DND-41 (cell line): Measurements from ENCODE around the gene DMAP1.

Experiments used
- ATAC-seq: fragments of 200-7000 bp; cut with Tn5 transposase; 3 replicates; pipeline ENCODE4 v1.9.1; 2021; ENCODE audit warnings: low read depth; ENCODE audit not compliant: insufficient read depth
- DNase-seq: peaks from one replicate; pipeline ENCODE4 v3.0.0-alpha.2; 2020
- H2AFZ ChIP-seq: 2 replicates; pipeline ENCODE4 v1.6.0; 2012; ENCODE audit warnings: low read depth, low read length
- H3K27ac ChIP-seq: 2 replicates; pipeline ENCODE4 v1.5.1; 2012; ENCODE audit warnings: low read length, inconsistent platforms
- H3K27me3 ChIP-seq: fragments of 200-600 bp; sonication (generic); 2 replicates; pipeline ENCODE4 v1.6.0; 2012; ENCODE audit warnings: low read length, mild to moderate bottlenecking, inconsistent platforms; ENCODE audit not compliant: insufficient read depth, poor library complexity
- H3K36me3 ChIP-seq: 2 replicates; pipeline ENCODE4 v1.5.1; 2012; ENCODE audit warnings: low read length, inconsistent platforms; ENCODE audit not compliant: insufficient read depth
- H3K4me1 ChIP-seq: 2 replicates; pipeline ENCODE4 v1.5.1; 2012; ENCODE audit warnings: mild to moderate bottlenecking, low read length; ENCODE audit not compliant: insufficient read depth
- H3K4me2 ChIP-seq: 2 replicates; pipeline ENCODE4 v1.6.0; 2012; ENCODE audit warnings: mild to moderate bottlenecking, moderate library complexity, low read length, inconsistent platforms; ENCODE audit not compliant: insufficient read depth
- H3K4me3 ChIP-seq, 2 experiments: fragments of 200-600 bp in 1 of 2; shearing (Covaris generic) in 1 of 2; 2 replicates each; pipeline ENCODE4 v1.5.1; 2012 to 2016; ENCODE audit warnings: inconsistent platforms in 2 of 2, low read length in 2 of 2, mild to moderate bottlenecking in 2 of 2, low read depth in 1 of 2, moderate library complexity in 1 of 2
- H3K79me2 ChIP-seq: 2 replicates; pipeline ENCODE4 v1.6.0; 2012; ENCODE audit warnings: low read length, inconsistent platforms; ENCODE audit not compliant: insufficient read depth
- H3K9ac ChIP-seq: 2 replicates; pipeline ENCODE4 v1.6.0; 2012; ENCODE audit warnings: low read depth, mild to moderate bottlenecking, inconsistent platforms, low read length, moderate library complexity
- H3K9me3 ChIP-seq: 2 replicates; pipeline ENCODE4 v1.5.1; 2012; ENCODE audit warnings: low read length, moderate library complexity, mild to moderate bottlenecking, inconsistent platforms; ENCODE audit not compliant: insufficient read depth, severe bottlenecking
- H4K20me1 ChIP-seq: 2 replicates; pipeline ENCODE4 v1.6.0; 2012; ENCODE audit warnings: low read length; ENCODE audit not compliant: insufficient read depth
- EZH2 ChIP-seq: IDR thresholded peaks from 3 replicates; pipeline ENCODE4 v1.6.1; 2012; ENCODE audit warnings: borderline replicate concordance, low read depth, mild to moderate bottlenecking, moderate library complexity, low read length, inconsistent platforms; ENCODE audit not compliant: severe bottlenecking
- TF ChIP-seq, protein P1 (sequence below): IDR thresholded peaks from 2 replicates; pipeline ENCODE4 v1.5.1; 2012; ENCODE audit warnings: borderline replicate concordance, low read length, moderate library complexity, mild to moderate bottlenecking; ENCODE audit not compliant: poor library complexity, severe bottlenecking; ENCODE audit errors: extremely low read depth

The DMAP1 gene

DNA sequence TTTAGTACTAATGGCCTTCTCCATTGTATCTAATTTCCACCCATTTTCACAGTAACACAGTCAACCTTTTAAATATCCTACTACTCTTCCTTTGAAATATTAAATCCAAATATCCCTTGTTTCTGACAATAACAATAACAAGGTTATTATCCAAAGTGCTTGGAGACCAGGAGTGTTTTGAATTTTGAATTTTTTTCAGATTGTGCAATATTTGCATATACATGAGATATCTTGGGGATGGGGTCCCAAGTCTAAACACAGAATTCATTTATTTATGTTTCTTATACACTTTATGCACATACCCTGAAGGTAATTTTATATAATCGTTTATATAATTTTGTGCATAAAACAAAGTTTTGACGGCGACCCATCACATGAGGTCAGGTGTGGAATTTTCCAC lies 17.5 kb downstream of the DMAP1 start:
- no peak overlapping the region for H3K9ac ChIP-seq
- no peaks in the 10 kb centered on the region for H3K9me3 ChIP-seq
- H2AFZ ChIP-seq, result no peak overlapping the region
- H3K4me2 ChIP-seq, result no peak overlapping the region
- H3K27me3 ChIP-seq, result no peaks in the 10 kb centered on the region
- H3K27ac ChIP-seq, result no peak overlapping the region
- H3K36me3 ChIP-seq, result peaks cover 15% of the 10 kb centered on the region
- H3K4me3 ChIP-seq, result no peak overlapping the region
- H4K20me1 ChIP-seq, result no peaks in the 10 kb centered on the region
- no peak for DNase-seq
- ATAC-seq, result no peak
- H3K79me2 ChIP-seq, result no peaks in the 10 kb centered on the region
- TF ChIP-seq, protein P1, sequence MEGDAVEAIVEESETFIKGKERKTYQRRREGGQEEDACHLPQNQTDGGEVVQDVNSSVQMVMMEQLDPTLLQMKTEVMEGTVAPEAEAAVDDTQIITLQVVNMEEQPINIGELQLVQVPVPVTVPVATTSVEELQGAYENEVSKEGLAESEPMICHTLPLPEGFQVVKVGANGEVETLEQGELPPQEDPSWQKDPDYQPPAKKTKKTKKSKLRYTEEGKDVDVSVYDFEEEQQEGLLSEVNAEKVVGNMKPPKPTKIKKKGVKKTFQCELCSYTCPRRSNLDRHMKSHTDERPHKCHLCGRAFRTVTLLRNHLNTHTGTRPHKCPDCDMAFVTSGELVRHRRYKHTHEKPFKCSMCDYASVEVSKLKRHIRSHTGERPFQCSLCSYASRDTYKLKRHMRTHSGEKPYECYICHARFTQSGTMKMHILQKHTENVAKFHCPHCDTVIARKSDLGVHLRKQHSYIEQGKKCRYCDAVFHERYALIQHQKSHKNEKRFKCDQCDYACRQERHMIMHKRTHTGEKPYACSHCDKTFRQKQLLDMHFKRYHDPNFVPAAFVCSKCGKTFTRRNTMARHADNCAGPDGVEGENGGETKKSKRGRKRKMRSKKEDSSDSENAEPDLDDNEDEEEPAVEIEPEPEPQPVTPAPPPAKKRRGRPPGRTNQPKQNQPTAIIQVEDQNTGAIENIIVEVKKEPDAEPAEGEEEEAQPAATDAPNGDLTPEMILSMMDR, result no peak
- no peak for TF ChIP-seq EZH2
- H3K4me1 ChIP-seq, result no peaks in the 10 kb centered on the region

DNA sequence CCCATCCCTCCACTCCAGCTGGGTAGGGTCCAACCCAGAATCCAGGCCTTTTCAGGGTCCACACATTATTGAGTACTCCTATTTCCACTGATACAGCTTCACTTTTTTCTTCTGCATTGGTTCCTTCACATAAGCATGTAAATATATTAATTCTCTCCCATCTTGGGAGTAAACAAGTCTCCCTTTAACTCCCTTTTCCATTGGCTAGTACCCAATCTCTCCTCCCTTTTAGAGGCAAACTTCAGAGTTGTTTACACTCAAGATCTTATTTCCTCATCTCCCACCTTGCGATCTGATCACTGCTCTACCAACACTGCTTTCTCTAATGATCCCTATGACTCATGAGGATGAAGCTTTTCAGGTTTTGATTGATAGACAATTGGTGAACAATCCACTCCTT lies 20.3 kb downstream of the DMAP1 start:
- Histone ChIP-seq H2AFZ (no peak overlapping the region), H3K4me1 (no peaks in the 10 kb centered on the region), H3K9ac (no peak overlapping the region), H4K20me1 (no peaks in the 10 kb centered on the region), H3K4me3 (no peak overlapping the region), H3K9me3 (no peaks in the 10 kb centered on the region), H3K79me2 (no peaks in the 10 kb centered on the region), H3K27ac (no peak overlapping the region), H3K4me2 (no peak overlapping the region), H3K36me3 (peaks cover 20% of the 10 kb centered on the region), H3K27me3 (no peaks in the 10 kb centered on the region)
- no peak for DNase-seq
- ATAC-seq, result no peak
- TF ChIP-seq EZH2, result no peak
- TF ChIP-seq, protein P1, result no peak

DNA sequence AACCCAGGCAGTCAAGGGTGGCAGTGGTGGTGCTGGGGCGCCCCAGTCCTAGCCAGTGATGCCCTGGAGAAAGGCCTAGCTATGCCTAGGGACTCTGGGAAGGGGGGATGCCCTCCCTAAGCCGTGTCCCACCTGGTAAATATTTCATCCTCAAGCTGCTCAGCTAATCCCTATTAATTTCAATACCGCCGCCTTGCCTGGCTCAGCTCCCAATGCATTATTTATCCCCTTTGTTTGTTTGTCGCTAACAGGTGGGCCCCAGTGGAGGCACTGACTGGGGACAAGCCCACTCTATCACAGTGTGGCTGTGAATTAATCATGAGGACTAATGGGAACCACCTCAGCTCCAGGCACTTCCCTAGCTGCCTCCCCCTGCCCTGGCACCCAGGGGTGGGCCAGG lies 22.5 kb downstream of the DMAP1 start:
- ATAC-seq (no peak), DNase-seq (no peak)
- peaks cover 25% of the 10 kb centered on the region for H3K36me3 ChIP-seq
- H4K20me1 ChIP-seq, result 0 out of 2 replicates have a peak, but pooled peaks cover 2% of the 10 kb centered on the region
- TF ChIP-seq EZH2, result no peak
- TF ChIP-seq, protein P1, result no peak
- no peak overlapping the region for H3K4me3 ChIP-seq
- H3K4me2 ChIP-seq, result no peak overlapping the region
- H3K9ac ChIP-seq, result no peak overlapping the region
- no peak overlapping the region for H3K27ac ChIP-seq
- H3K79me2 ChIP-seq, result no peaks in the 10 kb centered on the region
- H3K27me3 ChIP-seq, result no peaks in the 10 kb centered on the region
- no peak overlapping the region for H2AFZ ChIP-seq
- no peaks in the 10 kb centered on the region for H3K4me1 ChIP-seq
- H3K9me3 ChIP-seq, result no peaks in the 10 kb centered on the region
